AG04450 (cell line): ENCODE data around the gene DND1. TPM values are rescaled to one million over a fixed set of nuclear protein-coding genes. Genes with fewer than 3 reads are reported as not detected.
A peak's percentile ranks its signal among the peaks of the same experiment; 100 is the strongest.
"Not testable (repeated sequence)": the region's sequence is repeated elsewhere in the genome, so short reads cannot be mapped to it uniquely, and the experiment has no call there.

Experiments used
- CTCF ChIA-PET: fragments of 300-600, 350-600 bp; formaldehyde crosslinking; extraction: SDS; loops from one replicate; lab custom pipeline; 2022; ENCODE audit warnings: antibody characterized with exemption, inconsistent platforms; lab: Charles Lee
- POLR2A ChIA-PET: fragments of 350-600 bp; formaldehyde crosslinking; extraction: SDS; loops from one replicate; lab custom pipeline; 2021; ENCODE audit warnings: antibody characterized with exemption, inconsistent platforms; lab: Yijun Ruan, JAX
- DNase-seq: peaks from one replicate; pipeline ENCODE4 v3.0.0-alpha.2; 2011; ENCODE audit warnings: low read depth, low spot score
- H3K27ac ChIP-seq: one replicate; pipeline ENCODE4 v1.5.1; 2012; ENCODE audit warnings: low read depth, low read length, control low read depth
- H3K27me3 ChIP-seq: one replicate; pipeline ENCODE4 v1.6.0; 2012; ENCODE audit warnings: low read length; ENCODE audit not compliant: control insufficient read depth, insufficient read depth
- H3K4me3 ChIP-seq: 2 replicates; pipeline ENCODE4 v1.5.1; 2011; ENCODE audit warnings: mild to moderate bottlenecking, low read depth, low read length, control low read depth
- H3K9me3 ChIP-seq: 2 replicates; pipeline ENCODE4 v1.5.1; 2012; ENCODE audit warnings: low read length; ENCODE audit not compliant: control insufficient read depth, insufficient read depth
- CTCF ChIP-seq: IDR thresholded peaks from 2 replicates; pipeline ENCODE4 v1.5.1; 2011; ENCODE audit warnings: low read depth, low read length, control low read depth, inconsistent platforms
- polyA minus RNA-seq: library from RNA; depleted of rRNA, polyadenylated mRNA; stranded (reverse); fragments of >200 nt; gene quantifications from 2 replicates; pipeline ENCODE4 v1.2.3, GENCODE V29; 2011; rRNA and poly(A)+ RNA removed
- polyA plus RNA-seq: library from polyadenylated mRNA; depleted of rRNA; stranded (reverse); fragments of >200 nt; gene quantifications from 2 replicates; pipeline ENCODE4 v1.2.3, GENCODE V29; 2011; rRNA removed

The DND1 gene
- polyA plus RNA-seq (0.14 and 0.31 TPM in 2 replicates), polyA minus RNA-seq (0.51 TPM in 1 of 2 replicates, not detected in the other)

DNA sequence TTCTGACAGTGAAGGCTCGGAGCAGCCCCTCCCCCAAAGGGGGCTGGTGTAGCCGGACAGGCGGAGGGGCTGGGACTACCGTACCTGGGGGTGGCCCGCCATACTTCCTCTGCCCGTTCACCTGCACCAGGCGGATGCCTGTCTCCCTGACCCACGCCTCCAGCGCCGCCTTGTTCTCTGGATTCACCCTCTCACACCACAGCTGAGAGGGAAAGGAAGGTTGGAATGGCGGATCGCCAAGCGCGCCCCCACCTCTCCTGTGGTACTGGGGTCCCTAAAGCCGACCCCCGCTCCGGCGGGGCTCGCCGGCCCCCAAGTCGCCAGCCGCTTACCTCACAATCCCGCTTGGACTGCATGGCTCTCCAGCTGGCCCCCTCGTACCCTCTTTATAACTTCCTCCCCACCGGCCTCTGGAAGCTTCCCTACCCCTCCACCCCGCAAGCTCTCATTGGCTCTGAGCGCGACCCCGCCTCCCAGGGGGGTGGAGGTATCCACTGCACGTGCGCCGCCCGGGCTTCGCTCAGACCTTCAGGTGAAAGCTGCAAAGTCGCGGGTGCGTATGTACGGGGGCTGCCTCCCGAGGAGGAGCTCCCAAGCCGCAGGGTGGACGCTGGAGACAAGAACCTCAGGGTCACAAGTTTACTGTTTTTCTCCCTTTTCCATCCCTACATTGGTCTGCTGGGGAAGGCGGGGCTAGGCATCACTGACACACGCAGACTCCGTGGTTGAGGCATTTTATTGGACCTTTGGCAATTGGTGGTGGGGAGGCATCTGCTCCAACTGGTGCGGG lies at the start of gene DND1:
Gene DND1 (minus strand): TSS at position 390 of the 790 bp plus-strand sequence. CDS start 34 bp downstream, at position 356.
- DNase-seq = no peak
- POLR2A ChIA-PET = interaction anchor here (0.6 kb wide), 1 partner anchor 12 kb away, joined by 4 read pairs; no protein-coding TSS in a partner anchor
- no peaks in the 10 kb centered on the region for H3K27me3 ChIP-seq
- no peak within 1 kb of the TSS for H3K4me3 ChIP-seq
- CTCF ChIA-PET = no interaction called here
- no peak within 1 kb of the TSS for H3K27ac ChIP-seq
- H3K9me3 ChIP-seq = no peaks in the 10 kb centered on the region; the same call in 1 of the 2 replicates
- no peak for TF ChIP-seq CTCF

DNA sequence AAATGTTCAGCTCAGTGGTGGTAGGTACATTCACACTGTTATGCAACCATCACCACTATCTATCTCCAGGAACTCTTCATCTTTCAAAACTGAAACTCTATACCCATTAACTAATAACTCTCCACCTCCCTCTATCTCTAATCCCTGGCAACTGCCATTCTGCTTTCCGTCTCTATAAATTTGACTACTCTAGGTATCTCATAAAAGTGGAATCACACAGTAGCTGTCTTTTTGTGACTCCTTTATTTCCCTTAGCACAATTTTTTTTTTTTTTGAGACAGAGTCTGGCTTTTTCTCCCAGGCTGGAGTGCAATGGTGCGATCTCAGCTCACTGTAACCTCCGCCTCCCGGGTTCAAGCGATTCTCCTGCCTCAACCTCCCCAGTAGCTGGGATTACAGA lies 48.0 kb upstream of the DND1 start:
- CTCF ChIA-PET = interaction anchor here (0.6 to 1.3 kb wide), 3 partner anchors 10 to 477 kb away, joined by 3 to 7 read pairs (median 4); no protein-coding TSS in a partner anchor
- H3K27ac ChIP-seq, POLR2A ChIA-PET, H3K9me3 ChIP-seq, DNase-seq, H3K4me3 ChIP-seq, H3K27me3 ChIP-seq: not testable (repeated sequence)

GRCh38 chr5:140720738-140721137 lies 47.4 kb upstream of the DND1 start:
- CTCF ChIA-PET = interaction anchor here (0.7 to 2.7 kb wide), 4 partner anchors 131 to 491 kb away, joined by 3 to 24 read pairs (median 3); no protein-coding TSS in a partner anchor
- H3K4me3 ChIP-seq, H3K27me3 ChIP-seq, H3K27ac ChIP-seq, H3K9me3 ChIP-seq, POLR2A ChIA-PET, DNase-seq: not testable (repeated sequence)

DNA sequence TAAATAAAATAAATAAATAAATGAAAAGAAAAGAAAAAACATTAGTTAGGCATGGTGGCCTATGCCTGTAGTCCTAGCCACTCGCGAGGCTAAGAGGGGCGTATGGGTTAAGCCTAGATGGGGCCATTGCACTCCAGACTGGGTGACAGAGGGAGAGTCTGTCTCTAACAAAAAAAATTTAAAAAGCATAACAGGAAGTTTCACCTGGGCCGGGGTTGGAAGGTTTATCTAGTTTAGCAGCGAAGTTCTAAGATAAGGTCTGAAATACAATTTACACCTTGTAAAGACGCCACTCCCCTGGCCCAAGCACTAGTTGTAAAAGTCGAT lies 44.9 kb upstream of the DND1 start:
- ChIA-PET POLR2A (interaction anchor here (0.6 to 1.0 kb wide), 5 partner anchors 8 to 161 kb away, joined by 3 to 15 read pairs (median 3); partner anchors contain the start of genes IK, NDUFA2, SRA1 and ZMAT2), CTCF (interaction anchor here (0.6 to 2.7 kb wide), 10 partner anchors 17 to 846 kb away, joined by 3 to 24 read pairs (median 3); no protein-coding TSS in a partner anchor)
- TF ChIP-seq CTCF = no peak
- Histone ChIP-seq H3K27ac (peak overlapping the region; percentile 11), H3K4me3 (no peak overlapping the region), H3K9me3 (no peaks in the 10 kb centered on the region; the same call in 1 of the 2 replicates), H3K27me3 (no peaks in the 10 kb centered on the region)
- no peak for DNase-seq

DNA sequence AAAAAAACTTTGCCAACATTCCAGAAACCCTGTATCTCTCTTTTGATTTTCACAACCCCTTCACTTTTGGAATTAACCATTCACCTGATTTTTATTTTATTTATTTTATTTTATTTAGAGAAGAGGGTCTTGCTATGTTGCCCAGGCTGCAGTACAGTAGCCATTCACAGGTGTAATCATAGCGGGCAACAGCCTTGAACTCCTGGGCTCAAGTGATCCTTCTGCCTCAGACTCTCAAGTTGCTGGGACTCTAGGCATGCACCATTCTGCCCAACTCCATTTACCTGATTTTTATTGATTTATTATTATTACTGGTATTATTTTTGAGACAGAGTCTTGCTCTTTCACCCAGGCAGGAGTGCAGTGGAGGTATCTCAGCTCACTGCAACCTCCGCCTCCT lies 42.9 kb upstream of the DND1 start:
- CTCF ChIA-PET = interaction anchor here (1.4 kb wide), 1 partner anchor 604 kb away, joined by 4 read pairs; the partner anchor contains the start of gene TAF7
- H3K9me3 ChIP-seq, DNase-seq, POLR2A ChIA-PET, H3K4me3 ChIP-seq, H3K27me3 ChIP-seq, H3K27ac ChIP-seq: not testable (repeated sequence)

- H3K27me3 ChIP-seq = no peaks in the 10 kb centered on the region
- H3K9me3 ChIP-seq = no peaks in the 10 kb centered on the region
- ChIA-PET POLR2A (no interaction called here), CTCF (interaction anchor here (0.6 kb wide), 1 partner anchor 854 kb away, joined by 3 read pairs; no protein-coding TSS in a partner anchor)
- no peak overlapping the region for H3K27ac ChIP-seq
- TF ChIP-seq CTCF = no peak
- no peak for DNase-seq
- H3K4me3 ChIP-seq = no peak overlapping the region
These were observed 40.3 kb upstream of the DND1 start for GRCh38 chr5:140713562-140714094.
